Ovary (tissue), 9 donors: ENCODE results near the gene MAD1L1. TPM values are rescaled to one million over a fixed set of nuclear protein-coding genes. Genes with fewer than 3 reads are reported as not detected.

Experiments
- DNase-seq, 5 donors: peaks; one replicate each; pipeline ENCODE4 v3.0.0-alpha.2; 2019 to 2020
- H3K27ac ChIP-seq, 2 donors: fragments of 200-600 bp; one replicate each; pipeline versions ENCODE4 v1.5.1 to v1.8.0; 2019 to 2022
- H3K27me3 ChIP-seq: fragments of 200-600 bp; one replicate; pipeline ENCODE4 v1.8.0; 2022
- H3K36me3 ChIP-seq: fragments of 200-600 bp; sonication (generic); one replicate; pipeline ENCODE4 v1.5.1; 2019
- H3K4me1 ChIP-seq: one replicate; pipeline ENCODE4 v1.8.1; 2013; ENCODE audit warnings: mild to moderate bottlenecking, moderate library complexity; ENCODE audit not compliant: insufficient read depth
- H3K4me3 ChIP-seq: fragments of 200-600 bp; sonication (generic); one replicate; pipeline ENCODE4 v1.5.1; 2017
- H3K9me3 ChIP-seq, 2 donors: fragments of 200-600 bp in 1 of 2; sonication (generic) in 1 of 2; one replicate each; pipeline versions ENCODE4 v1.5.1 to v1.8.1; 2013 to 2019; ENCODE audit warnings: mild to moderate bottlenecking in 1 of 2, moderate library complexity in 1 of 2
- EP300 ChIP-seq: sonication (generic); formaldehyde crosslinking; IDR thresholded peaks from one replicate; pipeline ENCODE4 v1.6.1; 2017; ENCODE audit warnings: antibody characterized with exemption
- POLR2A ChIP-seq: fragments of 450-650 bp; IDR thresholded peaks from one replicate; pipeline ENCODE4 v1.6.1; 2017; ENCODE audit warnings: antibody characterized with exemption, mild to moderate bottlenecking, moderate library complexity
- WGBS, 3 donors: extraction: QIAGEN DNeasy Blood & Tissue Kit in 1 of 3; methylation state at CpG; one replicate each; pipeline versions ENCODE4 v1.1.5 to v1.1.7; 2013 to 2017; 5-methylcytosine and 5-hydroxymethylcytosine counted together
- intact Hi-C, 4 donors: fragments of 100-400 bp; cut with DNase I; formaldehyde crosslinking; loops; one replicate each; pipeline versions ENCODE4 v1.11.0 to v1.15.1; 2022 to 2023
- polyA plus RNA-seq, 2 donors: library from polyadenylated mRNA; stranded (reverse); fragments of 200-250 nt in 1 of 2; fragments of 350-450 nt in 1 of 2; fragmentation: Illumina TruSeq in 1 of 2; extraction: RNeasy Lipid Tissue Mini Kit (QIAGEN cat#74804) in 1 of 2; gene quantifications; one replicate each; pipeline ENCODE4 v1.2.3, GENCODE V29; 2013 to 2014
- total RNA-seq, 7 donors: library from RNA; depleted of rRNA in 2 of 7; stranded (reverse); fragments of >200 nt in 2 of 7; fragmentation: NEBNext Ultra II Directional in 3 of 7; extraction: Animal tissue kit (Norgen Biotek cat#: 25700) in 3 of 7; gene quantifications; one replicate each; pipeline versions ENCODE4 v1.1.0 to v1.2.4, GENCODE V29; 2016 to 2023
- TF ChIP-seq, protein P1 (sequence below), 3 donors: fragments of 450-650 bp in 2 of 3; fragments of 200-600 bp in 1 of 3; IDR thresholded peaks; one replicate each; pipeline versions ENCODE4 v1.5.1 to v1.8.0; 2016 to 2022; ENCODE audit warnings: antibody characterized with exemption in 3 of 3, mild to moderate bottlenecking in 1 of 3
- donor health status: DM: no; HTN: no; CAD: no; lungs with moderate emphysema.
- donor health status: DM: no; HTN: no; CAD: no.
- donor health status: Bipolar disorder and iron deficiency.
- donor health status: DM: yes; HTN: yes; CAD: no.
- donor health status: DM: no; HTN: no; CAD: no.
- donor health status: DM: yes; HTN: yes; CAD: no.

Gene MAD1L1
- total and polyA plus RNA-seq, 9 donors, result 5.9 to 36.6 (median 22.8) TPM

DNA sequence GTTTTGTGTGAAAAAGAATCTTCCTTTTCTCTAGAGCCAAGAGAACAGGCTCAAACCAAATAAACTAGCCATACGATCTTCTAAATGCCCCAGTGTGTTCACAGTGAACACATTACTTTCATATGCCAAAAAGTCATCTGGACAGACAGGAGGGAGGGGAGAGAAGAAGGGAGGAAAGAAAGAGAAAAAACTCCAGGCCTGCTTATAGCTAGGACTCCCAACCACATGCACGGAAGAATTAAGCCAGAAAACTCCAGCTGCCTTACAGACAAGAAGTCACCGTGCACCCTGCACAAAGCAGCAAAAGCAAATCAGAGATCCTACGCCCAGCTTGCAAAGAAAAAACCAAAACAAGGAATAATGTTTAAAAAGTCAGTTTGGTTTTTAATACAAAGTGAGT is 47.2 kb upstream of the MAD1L1 start:
- TF ChIP-seq, protein P1, sequence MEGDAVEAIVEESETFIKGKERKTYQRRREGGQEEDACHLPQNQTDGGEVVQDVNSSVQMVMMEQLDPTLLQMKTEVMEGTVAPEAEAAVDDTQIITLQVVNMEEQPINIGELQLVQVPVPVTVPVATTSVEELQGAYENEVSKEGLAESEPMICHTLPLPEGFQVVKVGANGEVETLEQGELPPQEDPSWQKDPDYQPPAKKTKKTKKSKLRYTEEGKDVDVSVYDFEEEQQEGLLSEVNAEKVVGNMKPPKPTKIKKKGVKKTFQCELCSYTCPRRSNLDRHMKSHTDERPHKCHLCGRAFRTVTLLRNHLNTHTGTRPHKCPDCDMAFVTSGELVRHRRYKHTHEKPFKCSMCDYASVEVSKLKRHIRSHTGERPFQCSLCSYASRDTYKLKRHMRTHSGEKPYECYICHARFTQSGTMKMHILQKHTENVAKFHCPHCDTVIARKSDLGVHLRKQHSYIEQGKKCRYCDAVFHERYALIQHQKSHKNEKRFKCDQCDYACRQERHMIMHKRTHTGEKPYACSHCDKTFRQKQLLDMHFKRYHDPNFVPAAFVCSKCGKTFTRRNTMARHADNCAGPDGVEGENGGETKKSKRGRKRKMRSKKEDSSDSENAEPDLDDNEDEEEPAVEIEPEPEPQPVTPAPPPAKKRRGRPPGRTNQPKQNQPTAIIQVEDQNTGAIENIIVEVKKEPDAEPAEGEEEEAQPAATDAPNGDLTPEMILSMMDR (IDR thresholded peaks at IDR 0.05), result no peak
- no peak for TF ChIP-seq POLR2A
- no peak for TF ChIP-seq EP300
- DNase-seq, result no peak
- Histone ChIP-seq H3K9me3 (no peaks in the 10 kb centered on the region), H3K4me1 (peaks cover 11% of the 10 kb centered on the region), H3K36me3 (no peaks in the 10 kb centered on the region), H3K27ac (no peak overlapping the region), H3K27me3 (no peaks in the 10 kb centered on the region), H3K4me3 (no peak overlapping the region)
- intact Hi-C loops, result no loop called here
- 9 to 14% (median 12%) methylated on average over 4 of the region's 4 CpGs for WGBS, 3 donors

DNA sequence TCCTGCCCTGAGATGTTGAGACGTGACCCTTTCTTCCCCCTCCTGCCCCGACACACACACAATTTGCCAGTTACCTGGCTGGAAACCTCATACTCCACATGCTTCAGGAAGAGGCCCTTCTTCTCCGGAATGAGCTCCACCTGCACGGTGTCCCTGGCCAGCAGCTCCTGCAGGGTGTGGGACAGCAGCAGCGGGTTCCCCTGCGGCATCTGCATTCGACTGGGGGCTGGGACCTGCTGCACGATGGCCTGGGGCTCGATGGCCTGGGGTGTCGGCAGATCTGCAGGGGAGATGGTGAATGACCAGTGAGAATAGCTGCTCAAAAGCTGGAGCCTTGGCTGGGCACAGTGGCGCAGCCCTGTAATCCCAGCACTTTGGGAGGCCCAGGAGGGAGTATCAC is 45.3 kb upstream of the MAD1L1 start:
- H3K27ac ChIP-seq, result no peak overlapping the region
- 93 to 95% (median 94%) methylated on average over 11 of the region's 11 CpGs for WGBS, 3 donors

DNA sequence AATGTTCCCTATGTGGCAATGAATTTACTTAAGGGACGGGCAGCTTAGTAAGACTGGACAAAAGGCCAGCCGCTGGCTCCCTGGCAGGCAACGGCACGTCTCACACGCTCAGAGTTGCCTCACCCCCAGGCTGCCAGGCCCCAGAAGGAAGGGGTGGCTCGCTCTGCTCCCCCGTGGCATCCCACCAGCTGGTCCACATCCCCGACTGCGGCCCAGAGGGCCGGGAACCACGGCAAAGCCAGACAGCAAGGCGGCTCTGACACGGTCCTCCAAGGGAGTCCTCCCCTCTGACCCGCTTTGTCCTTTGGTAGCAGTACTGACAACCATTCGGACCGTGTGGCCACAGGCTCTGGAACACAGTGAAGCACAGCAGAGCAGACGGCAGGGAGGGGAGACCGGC is 43.4 kb upstream of the MAD1L1 start:
- 86 to 91% (median 87%) methylated on average over 18 of the region's 18 CpGs for WGBS, 3 donors
- TF ChIP-seq POLR2A, result no peak
- TF ChIP-seq, protein P1 (IDR thresholded peaks at IDR 0.05), result no peak
- no peak for TF ChIP-seq EP300
- no peak overlapping the region for H3K27ac ChIP-seq
- no peaks in the 10 kb centered on the region for H3K9me3 ChIP-seq
- H3K4me1 ChIP-seq, result peaks cover 2% of the 10 kb centered on the region
- no peaks in the 10 kb centered on the region for H3K36me3 ChIP-seq
- no peak for DNase-seq
- no peak overlapping the region for H3K4me3 ChIP-seq
- no peaks in the 10 kb centered on the region for H3K27me3 ChIP-seq
- intact Hi-C loops, result no loop called here

More for the DNA sequence above, 45.3 kb upstream of the MAD1L1 start:
- H3K27me3 ChIP-seq, result no peaks in the 10 kb centered on the region
- H3K4me1 ChIP-seq, result peaks cover 11% of the 10 kb centered on the region
- intact Hi-C loops, result no loop called here
- no peak overlapping the region for H3K4me3 ChIP-seq
- H3K9me3 ChIP-seq, result no peaks in the 10 kb centered on the region
- no peaks in the 10 kb centered on the region for H3K36me3 ChIP-seq
- no peak for DNase-seq
- TF ChIP-seq, protein P1 (IDR thresholded peaks at IDR 0.05), result no peak
- no peak for TF ChIP-seq POLR2A
- no peak for TF ChIP-seq EP300

DNA sequence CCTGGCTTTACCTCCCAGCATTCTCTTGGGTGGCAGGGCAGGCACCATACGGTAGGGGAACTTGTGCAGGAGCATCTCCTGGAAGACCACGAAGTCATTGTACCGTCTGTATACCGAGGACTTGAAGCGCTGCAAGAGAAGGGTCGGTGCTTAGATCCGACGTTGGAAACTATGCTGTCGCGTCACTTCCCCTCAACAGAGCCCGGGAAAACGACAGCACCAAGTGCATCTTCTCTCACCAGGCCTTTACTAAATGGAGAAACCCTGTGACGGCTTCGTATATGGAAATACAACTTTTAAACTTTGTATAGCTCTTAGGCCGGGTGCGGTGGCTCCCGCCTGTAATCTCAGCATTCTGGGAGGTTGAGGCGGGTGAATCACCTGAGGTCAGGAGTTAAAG is 42.4 kb upstream of the MAD1L1 start:
- intact Hi-C loops, result no loop called here
- DNase-seq, result no peak
- Histone ChIP-seq H3K4me1 (peaks cover 2% of the 10 kb centered on the region), H3K9me3 (no peaks in the 10 kb centered on the region), H3K27me3 (no peaks in the 10 kb centered on the region), H3K4me3 (no peak overlapping the region), H3K27ac (no peak overlapping the region), H3K36me3 (no peaks in the 10 kb centered on the region)
- TF ChIP-seq POLR2A, result no peak
- no peak for TF ChIP-seq EP300
- TF ChIP-seq, protein P1 (IDR thresholded peaks at IDR 0.05), result no peak
- WGBS, 3 donors, result 87 to 91% (median 88%) methylated on average over 18 of the region's 18 CpGs

DNA sequence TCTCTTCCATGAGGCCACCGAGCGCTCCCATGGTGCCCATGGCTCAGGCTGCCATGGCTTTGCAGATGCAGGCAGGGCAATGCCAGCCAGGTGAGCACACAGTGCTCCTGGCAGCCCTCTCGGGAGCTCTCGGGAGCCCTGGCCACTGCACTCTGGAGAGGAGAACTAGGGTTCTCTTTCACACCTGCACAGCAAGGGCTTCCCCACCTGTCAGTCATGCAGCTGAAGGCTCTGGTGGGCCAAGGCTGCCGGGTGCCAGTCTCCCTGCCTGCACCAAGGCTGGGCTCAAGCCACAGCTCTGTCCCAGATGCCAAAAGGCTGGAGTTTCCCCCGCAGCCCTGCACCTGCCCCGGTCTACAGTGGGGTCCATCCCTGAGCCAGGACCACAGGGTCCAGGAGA is 41.9 kb upstream of the MAD1L1 start:
- Histone ChIP-seq H3K4me3 (no peak overlapping the region), H3K9me3 (no peaks in the 10 kb centered on the region), H3K4me1 (peaks cover 2% of the 10 kb centered on the region), H3K27me3 (no peaks in the 10 kb centered on the region), H3K27ac (no peak overlapping the region), H3K36me3 (no peaks in the 10 kb centered on the region)
- intact Hi-C loops, result no loop called here
- WGBS, 3 donors, result 81 to 96% (median 85%) methylated on average over 7 of the region's 7 CpGs
- TF ChIP-seq POLR2A (no peak), EP300 (no peak)
- TF ChIP-seq, protein P1 (IDR thresholded peaks at IDR 0.05), result no peak
- DNase-seq, result no peak
